ENCODE measurements around the gene HRH1.

GRCh38 chr3:11144996-11145395, 9.3 kb upstream of the HRH1 start:
- TF ChIP-seq CTCF (optimal IDR thresholded peaks at IDR 0.05 in 1 of 3, IDR thresholded peaks at IDR 0.05 in 1 of 3, conservative IDR thresholded peaks at IDR 0.05 in 1 of 3; ENCODE audit: extremely low read depth in 1 of 3, insufficient read depth in 2 of 3, low read length in 3 of 3), result no peak
- no peak for TF ChIP-seq EZH2 (IDR thresholded peaks at IDR 0.05; ENCODE audit: low read length)

All from keratinocyte (primary cell).